Erythroblast (primary cell): Measurements from ENCODE around the gene IL17RC.

Source experiments
- GATA1 ChIP-seq: IDR thresholded peaks from 2 replicates; pipeline ENCODE4 v1.6.1; 2011; ENCODE audit warnings: low read depth, mild to moderate bottlenecking, control low read depth, low read length, moderate library complexity
- POLR2A ChIP-seq: IDR thresholded peaks from 2 replicates; pipeline ENCODE4 v1.6.1; 2011; ENCODE audit warnings: mild to moderate bottlenecking, low read length

- no peak for TF ChIP-seq POLR2A
- TF ChIP-seq GATA1, result no peak
Observed at GRCh38 chr3:9932535-9932842, 15.6 kb downstream of the IL17RC start.
